Vagina (tissue), 2 donors: ENCODE measurements around the gene KRTAP1-3. TPM values are rescaled to one million over a fixed set of nuclear protein-coding genes. Genes with fewer than 3 reads are reported as not detected.
A peak's percentile ranks its signal among the peaks of the same experiment; 100 is the strongest.
"Not testable (repeated sequence)": the region's sequence is repeated elsewhere in the genome, so short reads cannot be mapped to it uniquely, and the experiment has no call there.

ENCODE experiments used
- DNase-seq, 2 donors: peaks; one replicate each; pipeline ENCODE4 v3.0.0-alpha.2; 2017; ENCODE audit errors: extremely low spot score in 2 of 2
- H3K27ac ChIP-seq: fragments of 200-600 bp; sonication (generic); one replicate; pipeline ENCODE4 v1.5.1; 2019
- H3K27me3 ChIP-seq: fragments of 200-600 bp; sonication (generic); one replicate; pipeline ENCODE4 v1.5.1; 2019
- H3K36me3 ChIP-seq, 2 donors: fragments of 200-600 bp; sonication (generic); one replicate each; pipeline ENCODE4 v1.5.1; 2017 to 2019
- H3K4me1 ChIP-seq: fragments of 200-600 bp; sonication (generic); one replicate; pipeline ENCODE4 v1.5.1; 2019
- H3K4me3 ChIP-seq, 2 donors: fragments of 200-600 bp; sonication (generic); 1 replicate in 1 of 2; 2 replicates in 1 of 2; pipeline ENCODE4 v1.5.1; 2016 to 2019
- H3K9me3 ChIP-seq: fragments of 200-600 bp; sonication (generic); one replicate; pipeline ENCODE4 v1.5.1; 2019
- POLR2A ChIP-seq, 2 donors: fragments of 450-650 bp; IDR thresholded peaks; one replicate each; pipeline ENCODE4 v1.6.1; 2017; ENCODE audit warnings: antibody characterized with exemption in 2 of 2, mild to moderate bottlenecking in 2 of 2, moderate library complexity in 2 of 2
- POLR2AphosphoS5 ChIP-seq, 2 donors: sonication (generic); formaldehyde crosslinking; IDR thresholded peaks; one replicate each; pipeline ENCODE4 v1.9.0; 2017; ENCODE audit warnings: antibody characterized with exemption in 2 of 2, mild to moderate bottlenecking in 2 of 2, low read depth in 1 of 2; ENCODE audit not compliant: insufficient read depth in 1 of 2
- intact Hi-C: fragments of 100-400 bp; cut with DNase I; formaldehyde crosslinking; loops from one replicate; pipeline ENCODE4 v1.15.1; 2023
- total RNA-seq: library from RNA; depleted of rRNA; stranded (reverse); fragments of >200 nt; gene quantifications from one replicate; pipeline ENCODE4 v1.2.3, GENCODE V29; 2016
- TF ChIP-seq, protein P1 (sequence below), 3 experiments: fragments of 450-650 bp in 2 of 3; fragments of 200-600 bp in 1 of 3; sonication (generic) in 1 of 3; IDR thresholded peaks; one replicate each; pipeline ENCODE4 v1.5.1; 2017 to 2019; ENCODE audit warnings: antibody characterized with exemption in 3 of 3, mild to moderate bottlenecking in 2 of 3, moderate library complexity in 2 of 3

The KRTAP1-3 gene
- total RNA-seq, 1 donor from 2014 or later = not detected

DNA sequence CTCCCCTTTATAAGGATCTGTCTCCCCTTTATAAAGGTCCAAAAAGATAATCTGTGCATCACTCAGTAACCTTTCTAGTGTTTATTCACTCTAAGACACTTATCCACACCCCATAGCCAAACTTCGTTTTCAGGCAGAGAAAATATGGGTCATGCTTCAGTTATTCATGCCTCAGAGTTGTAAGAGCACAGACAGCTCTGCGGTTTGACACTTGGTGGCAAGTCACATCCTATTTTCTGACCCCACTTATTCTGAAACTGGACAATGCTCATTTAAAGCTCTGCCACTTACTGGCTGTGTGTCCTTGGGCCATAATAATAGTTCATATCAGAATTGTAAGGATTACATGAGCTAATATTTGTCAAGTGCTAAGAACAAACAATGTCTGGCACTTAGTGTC is 14.4 kb upstream of the KRTAP1-3 start:
- TF ChIP-seq, protein P1, sequence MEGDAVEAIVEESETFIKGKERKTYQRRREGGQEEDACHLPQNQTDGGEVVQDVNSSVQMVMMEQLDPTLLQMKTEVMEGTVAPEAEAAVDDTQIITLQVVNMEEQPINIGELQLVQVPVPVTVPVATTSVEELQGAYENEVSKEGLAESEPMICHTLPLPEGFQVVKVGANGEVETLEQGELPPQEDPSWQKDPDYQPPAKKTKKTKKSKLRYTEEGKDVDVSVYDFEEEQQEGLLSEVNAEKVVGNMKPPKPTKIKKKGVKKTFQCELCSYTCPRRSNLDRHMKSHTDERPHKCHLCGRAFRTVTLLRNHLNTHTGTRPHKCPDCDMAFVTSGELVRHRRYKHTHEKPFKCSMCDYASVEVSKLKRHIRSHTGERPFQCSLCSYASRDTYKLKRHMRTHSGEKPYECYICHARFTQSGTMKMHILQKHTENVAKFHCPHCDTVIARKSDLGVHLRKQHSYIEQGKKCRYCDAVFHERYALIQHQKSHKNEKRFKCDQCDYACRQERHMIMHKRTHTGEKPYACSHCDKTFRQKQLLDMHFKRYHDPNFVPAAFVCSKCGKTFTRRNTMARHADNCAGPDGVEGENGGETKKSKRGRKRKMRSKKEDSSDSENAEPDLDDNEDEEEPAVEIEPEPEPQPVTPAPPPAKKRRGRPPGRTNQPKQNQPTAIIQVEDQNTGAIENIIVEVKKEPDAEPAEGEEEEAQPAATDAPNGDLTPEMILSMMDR (IDR thresholded peaks at IDR 0.05) = no peak
- TF ChIP-seq POLR2AphosphoS5 (IDR thresholded peaks at IDR 0.05; ENCODE audit: insufficient read depth in 1 of 2, low read depth in 1 of 2) (no peak), POLR2A (IDR thresholded peaks at IDR 0.05) (no peak)
- Histone ChIP-seq H3K27me3 (no peaks in the 10 kb centered on the region), H3K36me3 (no peaks in the 10 kb centered on the region), H3K4me1 (no peaks in the 10 kb centered on the region), H3K4me3 (no peak overlapping the region), H3K9me3 (no peaks in the 10 kb centered on the region), H3K27ac (no peak overlapping the region)
- DNase-seq = no peak
- intact Hi-C loops = no loop called here

DNA sequence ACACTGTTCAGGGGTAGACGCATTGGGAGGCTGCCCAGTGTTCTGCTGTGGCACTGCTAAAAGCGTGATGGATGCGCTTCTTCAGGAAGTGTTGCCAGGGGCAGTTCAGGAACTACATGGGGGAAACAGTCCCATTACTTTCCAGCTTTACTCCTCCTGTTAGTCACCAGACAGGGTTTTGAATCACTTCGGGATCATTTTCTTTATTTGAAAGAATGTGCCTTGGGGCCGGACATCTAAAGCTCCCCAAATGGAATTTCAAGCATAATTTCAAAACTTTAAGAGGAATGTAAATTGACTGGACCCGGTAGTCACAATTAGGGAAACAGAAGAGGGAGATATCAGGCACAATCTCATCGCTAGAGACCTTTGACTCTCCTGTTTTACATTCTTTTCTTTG is 13.8 kb upstream of the KRTAP1-3 start:
- no peaks in the 10 kb centered on the region for H3K9me3 ChIP-seq
- H3K4me1 ChIP-seq = no peaks in the 10 kb centered on the region
- TF ChIP-seq POLR2A (IDR thresholded peaks at IDR 0.05) = no peak
- TF ChIP-seq, protein P1 (IDR thresholded peaks at IDR 0.05) = no peak
- TF ChIP-seq POLR2AphosphoS5 (IDR thresholded peaks at IDR 0.05; ENCODE audit: insufficient read depth in 1 of 2, low read depth in 1 of 2) = no peak
- DNase-seq = no peak
- H3K36me3 ChIP-seq = no peaks in the 10 kb centered on the region
- H3K4me3 ChIP-seq = no peak overlapping the region
- no peak overlapping the region for H3K27ac ChIP-seq
- intact Hi-C loops = no loop called here
- H3K27me3 ChIP-seq = no peaks in the 10 kb centered on the region

DNA sequence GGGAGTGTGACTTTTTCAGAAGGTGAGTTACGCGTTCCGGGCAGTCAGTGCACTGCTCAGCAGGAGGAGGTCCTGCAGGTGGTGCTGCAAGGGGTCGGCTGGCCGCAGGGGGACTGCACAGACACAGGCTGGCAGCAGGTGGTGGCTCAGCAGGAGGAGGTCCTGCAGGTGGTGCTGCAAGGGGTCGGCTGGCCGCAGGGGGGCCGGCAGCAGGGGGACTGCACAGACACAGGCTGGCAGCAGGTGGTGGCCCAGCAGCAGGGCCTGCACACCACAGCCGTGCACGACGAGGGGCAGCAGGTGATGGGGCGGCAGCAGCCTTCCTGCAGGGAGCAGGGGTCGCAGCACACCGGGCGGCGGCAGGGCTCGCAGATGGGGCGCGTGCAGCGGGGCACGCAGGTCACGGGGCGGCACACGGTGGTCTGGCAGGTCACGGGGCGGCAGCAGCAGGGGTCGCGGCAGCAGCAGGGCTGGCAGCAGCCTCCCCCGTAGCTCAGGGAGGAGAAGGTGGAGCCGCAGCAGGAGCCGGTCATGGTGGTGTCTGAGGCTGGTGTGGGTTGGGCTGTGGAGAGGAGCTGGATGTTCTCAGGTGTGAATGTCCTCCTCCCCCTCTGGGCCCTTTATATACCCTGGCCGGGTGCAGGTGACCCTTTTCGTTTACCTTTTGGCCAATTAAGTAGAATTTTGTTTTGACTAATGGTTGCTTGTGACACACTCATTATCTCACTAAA is 12.2 kb upstream of the KRTAP1-3 start, which contains the start of gene KRTAP2-1:
TSS of gene KRTAP2-1 (minus strand) at position 582 of the 731 bp plus-strand sequence. CDS start at position 533, 49 bp downstream.
- intact Hi-C loops, H3K36me3 ChIP-seq, H3K27me3 ChIP-seq, DNase-seq, H3K27ac ChIP-seq, H3K4me3 ChIP-seq, H3K4me1 ChIP-seq, H3K9me3 ChIP-seq: not testable (repeated sequence)

DNA sequence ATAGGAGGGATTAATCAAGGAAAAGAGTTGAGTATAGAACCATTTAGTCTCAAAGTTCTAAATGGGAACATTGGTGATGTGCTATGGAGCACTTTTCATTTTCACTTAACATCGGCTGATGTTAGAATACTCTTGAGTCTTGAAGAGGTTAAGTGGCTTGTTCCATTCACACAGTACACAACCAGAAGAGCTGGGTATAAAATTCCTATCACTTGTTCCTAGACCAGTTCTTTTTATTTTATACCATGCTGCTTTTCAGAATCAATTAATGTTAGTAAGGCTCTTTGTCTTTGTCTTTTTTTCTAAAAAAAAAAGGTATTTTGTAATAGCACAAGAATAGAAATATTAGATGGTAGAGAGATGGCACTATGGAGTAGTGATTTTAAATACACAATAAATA is 8.3 kb upstream of the KRTAP1-3 start:
- Histone ChIP-seq H3K27me3 (no peaks in the 10 kb centered on the region), H3K36me3 (no peaks in the 10 kb centered on the region), H3K4me3 (no peak overlapping the region), H3K9me3 (no peaks in the 10 kb centered on the region), H3K27ac (no peak overlapping the region), H3K4me1 (no peaks in the 10 kb centered on the region)
- intact Hi-C loops = no loop called here
- TF ChIP-seq POLR2AphosphoS5 (IDR thresholded peaks at IDR 0.05; ENCODE audit: insufficient read depth in 1 of 2, low read depth in 1 of 2) (no peak), POLR2A (IDR thresholded peaks at IDR 0.05) (no peak)
- TF ChIP-seq, protein P1 (IDR thresholded peaks at IDR 0.05) = no peak
- DNase-seq = no peak

DNA sequence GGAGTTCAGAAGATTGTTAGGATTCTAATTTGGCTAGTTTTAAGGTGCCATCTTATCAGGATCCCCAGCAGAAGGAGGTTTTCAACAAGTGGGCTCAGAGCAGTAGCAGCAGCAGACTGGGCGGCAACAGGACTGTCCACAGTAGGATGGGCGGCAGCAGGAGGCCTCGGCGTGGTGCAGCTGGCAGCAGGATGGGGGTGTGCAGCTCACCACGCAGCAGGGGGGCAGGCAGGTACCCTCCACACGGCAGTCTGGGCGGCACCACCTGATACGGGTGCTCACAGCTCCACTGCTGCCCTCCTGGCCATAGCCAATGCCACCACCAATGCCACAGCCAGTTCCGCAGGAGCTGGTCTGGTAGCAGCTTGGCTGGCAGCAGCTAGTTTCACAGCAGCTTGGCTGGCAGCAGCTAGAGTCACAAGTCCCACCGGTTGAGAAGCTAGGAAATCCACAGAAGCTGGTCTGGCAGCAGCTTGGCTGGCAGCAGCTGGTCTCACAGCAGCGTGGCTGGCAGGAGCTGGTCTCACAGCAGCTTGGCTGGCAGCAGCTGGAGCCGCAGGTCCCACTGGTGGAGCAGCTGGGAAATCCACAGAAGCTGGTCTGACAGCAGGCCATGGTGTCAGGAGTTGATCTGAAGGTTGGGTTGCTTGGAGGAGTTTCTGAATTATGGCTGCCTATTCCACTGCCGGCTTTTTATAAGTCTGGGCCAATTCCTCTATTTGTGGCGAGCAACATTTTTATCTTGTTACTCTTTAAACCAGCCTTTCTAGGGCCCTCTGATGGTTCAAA is 6.3 kb upstream of the KRTAP1-3 start, which contains the start of gene KRTAP1-1:
TSS of gene KRTAP1-1 (minus strand) at position 668 of the 789 bp plus-strand sequence. CDS start at position 615, 53 bp downstream.
- DNase-seq, H3K36me3 ChIP-seq, H3K4me1 ChIP-seq, intact Hi-C loops, H3K9me3 ChIP-seq, H3K4me3 ChIP-seq, H3K27ac ChIP-seq, H3K27me3 ChIP-seq: not testable (repeated sequence)
- TF ChIP-seq POLR2AphosphoS5 (IDR thresholded peaks at IDR 0.05; ENCODE audit: insufficient read depth in 1 of 2, low read depth in 1 of 2) = peak in 1 of 2 donors; percentile 54
